NCI-H460 (cell line): Measurements from ENCODE around the gene UBR1. TPM values are rescaled to one million over a fixed set of nuclear protein-coding genes. Genes with fewer than 3 reads are reported as not detected.
"Not testable (repeated sequence)": the region's sequence is repeated elsewhere in the genome, so short reads cannot be mapped to it uniquely, and the experiment has no call there.

Experiments
- DNase-seq: peaks from one replicate; pipeline ENCODE4 v3.0.0-alpha.2; 2016; ENCODE audit warnings: low read depth; ENCODE audit errors: extremely low read depth
- total RNA-seq: library from RNA; depleted of rRNA; stranded (reverse); fragments of >200 nt; shearing (Covaris generic); gene quantifications from 2 replicates; pipeline ENCODE4 v1.2.3, GENCODE V29; 2014

Gene UBR1
- total RNA-seq, 1 experiment from 2014 or later, result 26.2 TPM

DNA sequence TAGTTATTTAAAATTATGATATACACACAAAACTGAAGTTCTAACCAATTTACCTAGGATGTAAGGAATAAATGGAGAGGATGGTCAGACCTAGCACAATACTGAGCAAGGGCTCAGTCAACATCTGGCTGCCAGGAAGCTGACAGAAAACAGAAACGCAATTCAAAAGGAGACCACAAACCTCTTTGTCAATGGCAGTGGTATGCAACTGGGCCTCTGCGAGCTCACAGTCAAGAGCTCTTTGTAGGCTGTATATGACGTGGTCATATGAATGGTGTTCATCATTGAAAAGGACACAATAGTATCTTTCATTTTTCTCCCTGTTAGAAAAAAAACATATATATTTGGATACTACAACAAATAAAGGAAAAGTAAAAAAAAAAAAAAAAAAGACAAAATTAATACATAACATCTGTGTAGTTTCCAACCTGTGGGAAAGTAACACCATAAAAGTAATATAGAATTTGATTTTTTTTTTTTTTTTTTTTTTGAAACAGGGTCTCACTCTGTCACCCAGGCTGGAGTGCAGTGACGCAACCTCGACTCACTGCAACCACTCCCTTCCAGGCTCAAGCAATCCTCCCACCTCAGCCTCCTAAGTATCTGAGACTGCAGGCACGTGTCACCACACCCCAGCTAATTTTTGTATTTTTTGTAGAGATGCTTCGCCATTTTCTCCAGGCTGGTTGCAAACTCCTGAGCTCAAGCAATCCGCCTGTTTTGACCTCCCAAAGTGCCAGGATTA is 37.9 kb downstream of the UBR1 start:
- DNase-seq, result no peak

DNA sequence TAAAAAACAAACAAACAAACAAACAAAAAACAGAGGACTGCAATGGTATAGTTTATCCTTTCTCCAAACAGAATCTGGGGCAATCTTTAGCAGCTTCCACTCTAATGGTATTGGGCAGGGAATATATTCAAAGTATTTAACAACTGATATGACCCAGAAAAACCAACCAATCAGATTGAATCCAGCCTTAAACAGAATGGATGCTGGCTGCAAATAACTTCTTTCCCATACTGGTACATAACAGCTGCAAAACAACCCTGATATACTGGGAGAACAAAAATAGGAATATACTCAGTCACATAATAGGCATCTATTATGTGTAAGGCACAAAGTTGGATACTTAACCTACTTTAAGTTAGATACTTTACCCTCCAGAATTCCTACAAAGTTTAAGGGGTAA is 49.1 kb downstream of the UBR1 start:
- no peak for DNase-seq

DNA sequence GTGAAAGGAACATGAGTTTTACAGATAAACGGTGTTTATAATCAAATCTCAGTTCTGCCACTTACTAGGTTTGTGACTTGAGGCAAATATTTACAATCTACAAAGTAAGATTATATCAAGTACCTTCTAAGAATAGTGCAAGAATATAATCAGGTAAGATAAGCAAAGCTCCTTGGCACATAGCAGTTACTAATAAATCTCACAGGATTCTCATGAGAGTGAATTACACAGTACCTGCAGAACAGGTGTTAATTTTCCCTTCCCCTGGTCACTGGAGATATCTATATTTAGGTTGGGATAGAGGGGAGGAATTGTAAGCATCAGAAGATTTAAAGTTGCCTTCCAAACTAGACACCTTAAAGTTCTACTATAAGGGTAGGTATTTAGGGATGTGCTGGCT is 53.0 kb downstream of the UBR1 start:
- no peak for DNase-seq

GRCh38 chr15:43048935-43049334 is 56.9 kb downstream of the UBR1 start:
- DNase-seq, result no peak

DNA sequence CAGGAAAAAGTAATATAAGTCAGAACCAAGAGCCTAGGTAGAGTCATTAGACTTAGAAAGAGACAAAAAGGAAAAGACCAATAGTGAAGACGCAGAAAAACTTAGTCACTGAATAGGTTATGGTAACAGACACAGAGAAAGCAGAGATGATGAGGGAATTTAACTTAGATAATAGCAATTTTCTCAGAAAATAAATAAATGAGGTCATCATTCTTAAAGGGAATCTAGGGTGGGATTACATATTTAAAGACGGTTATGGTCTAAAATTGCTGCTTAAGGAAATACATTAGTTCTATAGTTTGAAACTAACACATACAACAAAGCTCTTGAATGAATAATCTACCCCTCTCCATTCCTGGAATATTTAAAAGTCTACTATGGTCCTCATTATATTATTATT is 59.4 kb downstream of the UBR1 start:
- no peak for DNase-seq

DNA sequence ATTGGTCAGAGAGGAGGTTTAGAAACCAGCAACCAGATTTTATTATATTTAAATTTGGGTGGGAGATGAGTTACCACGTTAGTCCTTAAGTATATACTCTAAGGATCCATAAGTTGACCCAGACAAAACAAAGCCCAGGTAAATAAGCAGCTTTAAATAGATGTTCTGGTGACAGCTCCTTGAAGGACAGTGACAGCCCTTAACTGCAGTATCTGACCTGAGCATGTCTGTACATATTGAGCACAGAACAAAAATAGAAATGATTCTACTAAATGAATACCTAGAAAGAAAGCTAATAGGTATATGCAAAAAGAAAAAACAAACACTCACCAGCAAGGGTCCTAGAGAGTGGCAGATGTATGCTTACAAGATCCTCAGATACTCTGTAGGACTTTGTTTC is 63.0 kb downstream of the UBR1 start:
- DNase-seq, result no peak

GRCh38 chr15:43041085-43041484 is 64.8 kb downstream of the UBR1 start:
- not testable (repeated sequence) for DNase-seq

DNA sequence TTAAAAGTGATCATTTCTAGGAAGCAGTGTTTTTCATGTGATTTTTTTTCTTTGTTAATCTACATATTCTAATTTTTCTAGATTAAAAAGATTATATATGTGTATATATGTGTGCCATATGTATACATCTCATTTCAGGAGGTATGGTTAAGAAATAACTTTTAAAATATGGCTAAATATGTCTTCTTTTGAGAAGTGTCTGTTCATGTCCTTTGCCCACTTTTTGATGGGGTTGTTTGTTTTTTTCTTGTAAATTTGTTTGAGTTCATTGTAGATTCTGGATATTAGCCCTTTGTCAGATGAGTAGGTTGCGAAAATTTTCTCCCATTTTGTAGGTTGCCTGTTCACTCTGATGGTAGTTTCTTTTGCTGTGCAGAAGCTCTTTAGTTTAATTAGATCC is 70.6 kb downstream of the UBR1 start:
- DNase-seq, result not testable (repeated sequence)

DNA sequence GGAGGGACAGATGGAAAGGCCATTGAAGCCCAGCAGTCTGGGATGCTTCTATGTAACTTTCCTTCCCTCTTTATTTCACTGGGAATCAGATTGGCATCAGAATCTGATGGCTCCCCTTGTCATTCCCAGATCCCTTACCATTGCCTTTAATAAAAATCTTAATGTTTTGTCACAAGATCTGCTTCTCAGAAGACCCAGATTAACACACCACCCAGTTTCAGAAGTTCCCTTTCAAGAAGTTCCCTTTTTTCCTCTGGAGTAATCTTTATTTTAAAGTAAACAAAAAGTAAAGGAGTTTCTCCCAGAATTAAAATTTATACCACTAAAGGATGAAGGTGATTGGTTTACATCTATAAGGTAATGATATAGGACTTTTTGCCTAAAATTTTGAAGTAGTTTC is 76.4 kb downstream of the UBR1 start:
- no peak for DNase-seq

GRCh38 chr15:43025150-43025549 is 80.7 kb downstream of the UBR1 start:
- no peak for DNase-seq

- not testable (repeated sequence) for DNase-seq
Measured at GRCh38 chr15:43014671-43015070, 91.2 kb downstream of the UBR1 start.

DNA sequence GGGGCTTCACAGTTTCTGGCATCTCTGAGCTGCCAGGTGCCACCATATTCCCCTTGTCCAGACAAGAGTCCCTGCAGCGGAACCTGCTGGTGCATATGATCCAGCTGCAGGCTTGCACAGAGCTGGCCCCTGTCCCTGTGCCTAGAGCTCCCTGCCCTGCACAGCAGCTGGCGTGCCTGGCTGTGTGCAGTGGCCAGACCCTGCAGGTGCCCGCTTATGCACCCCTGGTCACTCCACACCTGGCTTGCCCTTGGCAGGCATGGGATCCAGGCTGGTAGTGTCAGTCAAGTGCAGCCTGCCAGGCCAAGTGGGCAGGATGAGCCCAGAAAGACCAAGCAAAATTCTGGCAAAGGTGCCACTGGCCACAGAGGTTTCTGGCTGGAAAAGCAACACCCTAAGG is 96.6 kb downstream of the UBR1 start:
- no peak for DNase-seq

GRCh38 chr15:43008150-43008549 is 97.7 kb downstream of the UBR1 start:
- no peak for DNase-seq

DNA sequence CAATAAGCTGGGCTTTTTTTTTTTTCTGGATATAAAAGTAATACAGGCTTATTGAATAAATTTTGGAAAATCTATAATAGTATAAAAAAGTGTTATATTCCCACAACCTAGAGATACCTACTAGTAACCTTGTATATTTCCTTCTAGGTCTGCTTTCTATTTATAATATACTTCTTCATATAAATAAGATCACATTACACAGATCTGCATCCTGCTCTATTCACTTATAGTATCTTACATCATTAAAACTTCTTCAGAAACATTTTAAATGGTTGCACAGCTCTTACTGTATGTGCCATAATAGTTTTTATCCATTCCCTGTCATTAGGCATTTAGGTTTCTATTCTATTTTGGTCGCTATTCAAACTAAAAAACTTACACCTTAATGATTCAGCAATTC is 98.3 kb downstream of the UBR1 start:
- no peak for DNase-seq

DNA sequence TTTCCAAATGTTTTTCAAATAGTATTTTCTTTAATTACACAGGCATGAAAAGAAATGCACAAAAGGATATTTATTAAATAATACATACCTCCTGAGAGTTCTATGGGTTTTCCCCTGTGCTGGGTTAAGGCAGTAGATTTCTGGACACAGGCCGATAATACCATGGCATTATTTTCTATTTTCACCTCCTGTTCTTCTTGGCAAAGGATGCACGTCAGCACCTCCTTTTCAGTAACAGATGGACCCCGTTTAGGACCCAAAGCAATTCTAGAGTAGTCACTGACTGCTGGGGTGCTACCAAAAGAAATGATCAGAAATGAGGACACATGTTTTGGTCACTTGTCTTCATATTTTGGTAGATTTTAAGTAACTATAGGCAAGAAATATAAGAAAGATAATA is 98.8 kb downstream of the UBR1 start:
- no peak for DNase-seq

GRCh38 chr15:43004886-43005595 is 100.8 kb downstream of the UBR1 start:
- not testable (repeated sequence) for DNase-seq

GRCh38 chr15:42999201-42999779 is 106.5 kb downstream of the UBR1 start:
- no peak for DNase-seq

- DNase-seq, result no peak
Measured at GRCh38 chr15:42996871-42997270, 109.0 kb downstream of the UBR1 start.

- no peak for DNase-seq
Measured at GRCh38 chr15:42994546-42994945, 111.3 kb downstream of the UBR1 start.

- DNase-seq, result no peak
Measured at GRCh38 chr15:42992626-42993025, 113.2 kb downstream of the UBR1 start.

GRCh38 chr15:42986693-42987342 is 119.0 kb downstream of the UBR1 start:
- DNase-seq, result no peak
